ENCODE measurements around the gene NAA10.

The NAA10 gene

GRCh38 chrX:153884590-153884989, 50.2 kb downstream of the NAA10 start:
- no peak for TF ChIP-seq CTCF (IDR thresholded peaks at IDR 0.05; ENCODE audit: low read depth, low read length)
- H3K4me3 ChIP-seq (replicated peaks in 1 of 2; ENCODE audit: low read depth in 2 of 2, low read length in 2 of 2): no peak overlapping the region
- no peak for DNase-seq (ENCODE audit: low read depth in 2 of 2)

GRCh38 chrX:153884136-153884535, 50.7 kb downstream of the NAA10 start:
- H3K4me3 ChIP-seq (replicated peaks in 1 of 2; ENCODE audit: low read depth in 2 of 2, low read length in 2 of 2): no peak overlapping the region
- no peak for TF ChIP-seq CTCF (IDR thresholded peaks at IDR 0.05; ENCODE audit: low read depth, low read length)

GRCh38 chrX:153883163-153883843, 51.5 kb downstream of the NAA10 start:
- no peak overlapping the region for H3K4me3 ChIP-seq (replicated peaks in 1 of 2; ENCODE audit: low read depth in 2 of 2, low read length in 2 of 2)
- no peak for TF ChIP-seq CTCF (IDR thresholded peaks at IDR 0.05; ENCODE audit: low read depth, low read length)
- no peak for DNase-seq (ENCODE audit: low read depth in 2 of 2)

More at GRCh38 chrX:153884136-153884535, 50.7 kb downstream of the NAA10 start:
- DNase-seq (ENCODE audit: low read depth in 2 of 2): no peak

GRCh38 chrX:153882557-153882956, 52.3 kb downstream of the NAA10 start:
- H3K4me3 ChIP-seq (replicated peaks in 1 of 2; ENCODE audit: low read depth in 2 of 2, low read length in 2 of 2): no peak overlapping the region
- no peak for DNase-seq (ENCODE audit: low read depth in 2 of 2)
- no peak for TF ChIP-seq CTCF (IDR thresholded peaks at IDR 0.05; ENCODE audit: low read depth, low read length)

- H3K4me3 ChIP-seq (replicated peaks in 1 of 2; ENCODE audit: low read depth in 2 of 2, low read length in 2 of 2): no peak overlapping the region
- DNase-seq (ENCODE audit: low read depth in 2 of 2): peak in 1 of 2 donors; percentile 30
- no peak for TF ChIP-seq CTCF (IDR thresholded peaks at IDR 0.05; ENCODE audit: low read depth, low read length)
Measured at GRCh38 chrX:153882086-153882498, 52.7 kb downstream of the NAA10 start.

GRCh38 chrX:153881281-153881680, 53.6 kb downstream of the NAA10 start:
- no peak overlapping the region for H3K4me3 ChIP-seq (replicated peaks in 1 of 2; ENCODE audit: low read depth in 2 of 2, low read length in 2 of 2)
- TF ChIP-seq CTCF (IDR thresholded peaks at IDR 0.05; ENCODE audit: low read depth, low read length): no peak
- no peak for DNase-seq (ENCODE audit: low read depth in 2 of 2)

GRCh38 chrX:153880440-153880815, 54.4 kb downstream of the NAA10 start:
- no peak overlapping the region for H3K4me3 ChIP-seq (replicated peaks in 1 of 2; ENCODE audit: low read depth in 2 of 2, low read length in 2 of 2)
- no peak for TF ChIP-seq CTCF (IDR thresholded peaks at IDR 0.05; ENCODE audit: low read depth, low read length)
- DNase-seq (ENCODE audit: low read depth in 2 of 2): no peak
